ENCODE results near the gene PRKAG2.

GRCh38 chr7:151509670-151510333 is 367.1 kb downstream of the PRKAG2 start:
- no peak for TF ChIP-seq EZH2phosphoT487 (IDR thresholded peaks at IDR 0.05; ENCODE audit: insufficient read depth, low read depth)
- no peak for TF ChIP-seq EZH2 (IDR thresholded peaks at IDR 0.05; ENCODE audit: insufficient read depth, poor library complexity, severe bottlenecking)
